ENCODE data around the gene ABCG5. TPM values are rescaled to one million over a fixed set of nuclear protein-coding genes. Genes with fewer than 3 reads are reported as not detected.

ABCG5 gene
- total RNA-seq, 4 donors from 2014 or later, result not detected

DNA sequence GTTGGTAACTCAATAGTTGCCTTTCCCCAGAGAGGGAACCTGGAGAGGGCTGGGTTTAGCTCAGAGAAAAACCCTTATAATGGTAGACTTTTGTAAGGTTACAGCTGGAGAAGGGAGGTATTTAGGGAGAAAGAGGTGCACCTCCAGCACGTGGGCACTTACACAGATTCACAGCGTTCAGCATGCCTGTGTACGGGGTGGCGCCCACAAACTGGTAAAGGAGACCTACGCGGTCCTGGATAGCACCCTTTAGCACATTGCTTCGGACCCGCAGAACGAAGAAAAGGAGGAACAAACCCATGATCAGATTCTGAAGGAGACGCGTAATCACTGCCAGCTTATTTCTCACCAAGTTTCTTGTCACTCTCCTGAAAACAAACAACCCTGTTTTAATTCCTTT lies 14.9 kb downstream of the ABCG5 start:
- H3K9me3 ChIP-seq, result no peaks in the 10 kb centered on the region
- no peaks in the 10 kb centered on the region for H3K27me3 ChIP-seq
- no peaks in the 10 kb centered on the region for H3K36me3 ChIP-seq
- H3K4me1 ChIP-seq, result peaks cover 0 to 15% (median 5%) of the 10 kb centered on the region in 4 donors
- H3K27ac ChIP-seq, result no peak overlapping the region
- 91 to 93% methylated on average over 7 to 11 of the region's 11 CpGs for WGBS, 2 donors (ENCODE audit: low coverage in 1 of 2)
- in situ Hi-C loops (cut with MboI; ENCODE audit: low pct_ligation_motif_present in 1 of 4, low pct_unique_long_range_greater_than_20kb in 1 of 4, low sequenced_read_pairs in 3 of 4), result no loop called here
- intact Hi-C loops (cut with DNase I; ENCODE audit: low total_unique reads), result no loop called here
- no peak for DNase-seq
- no peak for TF ChIP-seq EP300 (IDR thresholded peaks at IDR 0.05; ENCODE audit: low read depth)
- TF ChIP-seq, protein P1, sequence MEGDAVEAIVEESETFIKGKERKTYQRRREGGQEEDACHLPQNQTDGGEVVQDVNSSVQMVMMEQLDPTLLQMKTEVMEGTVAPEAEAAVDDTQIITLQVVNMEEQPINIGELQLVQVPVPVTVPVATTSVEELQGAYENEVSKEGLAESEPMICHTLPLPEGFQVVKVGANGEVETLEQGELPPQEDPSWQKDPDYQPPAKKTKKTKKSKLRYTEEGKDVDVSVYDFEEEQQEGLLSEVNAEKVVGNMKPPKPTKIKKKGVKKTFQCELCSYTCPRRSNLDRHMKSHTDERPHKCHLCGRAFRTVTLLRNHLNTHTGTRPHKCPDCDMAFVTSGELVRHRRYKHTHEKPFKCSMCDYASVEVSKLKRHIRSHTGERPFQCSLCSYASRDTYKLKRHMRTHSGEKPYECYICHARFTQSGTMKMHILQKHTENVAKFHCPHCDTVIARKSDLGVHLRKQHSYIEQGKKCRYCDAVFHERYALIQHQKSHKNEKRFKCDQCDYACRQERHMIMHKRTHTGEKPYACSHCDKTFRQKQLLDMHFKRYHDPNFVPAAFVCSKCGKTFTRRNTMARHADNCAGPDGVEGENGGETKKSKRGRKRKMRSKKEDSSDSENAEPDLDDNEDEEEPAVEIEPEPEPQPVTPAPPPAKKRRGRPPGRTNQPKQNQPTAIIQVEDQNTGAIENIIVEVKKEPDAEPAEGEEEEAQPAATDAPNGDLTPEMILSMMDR (IDR thresholded peaks at IDR 0.05), result no peak
- H3K4me3 ChIP-seq, result no peak overlapping the region

DNA sequence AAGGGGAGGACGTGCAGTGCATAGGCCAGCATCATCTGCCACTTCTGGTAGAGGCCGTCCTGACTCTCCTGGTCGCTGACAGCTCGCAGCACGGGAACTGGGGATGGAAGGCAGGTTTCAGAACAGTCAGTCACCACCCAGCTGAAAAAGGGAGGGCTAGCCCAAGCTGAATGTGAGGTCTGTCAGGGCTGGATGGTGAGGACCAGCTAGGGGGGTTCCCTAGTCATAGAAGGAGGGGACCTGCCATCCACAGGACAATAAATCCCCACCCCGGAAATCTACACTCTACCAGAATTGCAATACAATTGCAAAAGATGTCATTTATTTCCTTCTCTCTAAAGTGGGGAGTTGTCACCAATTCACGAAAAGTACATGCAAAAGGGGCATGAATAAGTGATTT lies 15.8 kb downstream of the ABCG5 start:
- H3K4me1 ChIP-seq, result peaks cover 0 to 22% (median 8%) of the 10 kb centered on the region in 4 donors
- H3K27me3 ChIP-seq, result no peaks in the 10 kb centered on the region
- TF ChIP-seq EP300 (IDR thresholded peaks at IDR 0.05; ENCODE audit: low read depth) (no peak), POLR2AphosphoS5 (IDR thresholded peaks at IDR 0.05) (no peak), POLR2A (IDR thresholded peaks at IDR 0.05) (no peak)
- TF ChIP-seq, protein P1 (IDR thresholded peaks at IDR 0.05), result no peak
- no peak overlapping the region for H3K27ac ChIP-seq
- no peak for DNase-seq
- intact Hi-C loops (cut with DNase I; ENCODE audit: low total_unique reads), result no loop called here
- H3K9me3 ChIP-seq, result no peaks in the 10 kb centered on the region
- no peaks in the 10 kb centered on the region for H3K36me3 ChIP-seq
- in situ Hi-C loops (cut with MboI; ENCODE audit: low pct_ligation_motif_present in 1 of 4, low pct_unique_long_range_greater_than_20kb in 1 of 4, low sequenced_read_pairs in 3 of 4), result no loop called here
- H3K4me3 ChIP-seq, result no peak overlapping the region
- WGBS, 2 donors (ENCODE audit: low coverage in 1 of 2), result 71% methylated on average over 7 of the region's 7 CpGs; no CpG with 5 or more reads in 1 of the 2 donors

DNA sequence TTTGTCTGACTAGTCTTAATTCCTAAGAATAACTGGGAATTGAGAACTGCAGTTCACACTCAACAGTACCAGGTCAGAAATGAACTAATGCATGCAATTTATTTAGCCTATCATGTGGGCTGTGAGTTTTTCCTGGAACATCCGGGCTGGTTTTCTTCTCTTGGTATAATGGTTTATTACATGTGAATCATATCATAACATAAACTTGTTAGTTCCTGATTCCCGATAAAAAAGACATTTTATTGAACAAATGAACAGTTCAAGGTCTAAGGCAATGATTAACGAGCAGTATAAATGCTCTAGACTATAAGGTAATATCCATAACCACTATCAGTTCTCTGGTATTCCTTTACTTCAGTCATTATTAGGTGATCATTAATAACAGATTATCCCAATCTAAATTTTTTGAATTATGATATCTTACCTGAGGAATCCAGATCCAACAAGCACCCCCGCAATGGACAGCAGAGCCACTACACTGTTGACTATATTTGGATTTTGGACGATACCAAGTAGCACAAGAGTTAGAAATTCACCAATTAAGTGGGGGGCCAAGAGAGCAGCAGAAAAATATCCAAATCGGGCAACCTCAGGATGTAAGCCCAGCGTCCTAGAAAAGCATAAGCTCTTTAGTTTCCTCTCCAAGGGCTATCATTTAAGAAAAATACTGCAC lies 19.0 kb downstream of the ABCG5 start:
- Histone ChIP-seq H3K36me3 (no peaks in the 10 kb centered on the region), H3K9me3 (no peaks in the 10 kb centered on the region), H3K27me3 (no peaks in the 10 kb centered on the region), H3K4me1 (peaks cover 0 to 22% (median 8%) of the 10 kb centered on the region in 4 donors), H3K4me3 (no peak overlapping the region), H3K27ac (peak overlapping the region; percentile 43 to 75 (median 70))
- in situ Hi-C loops (cut with MboI; ENCODE audit: low pct_ligation_motif_present in 1 of 4, low pct_unique_long_range_greater_than_20kb in 1 of 4, low sequenced_read_pairs in 3 of 4), result no loop called here
- no peak for TF ChIP-seq EP300 (IDR thresholded peaks at IDR 0.05; ENCODE audit: low read depth)
- no peak for TF ChIP-seq POLR2A (IDR thresholded peaks at IDR 0.05)
- TF ChIP-seq, protein P1 (IDR thresholded peaks at IDR 0.05), result no peak
- no peak for TF ChIP-seq POLR2AphosphoS5 (IDR thresholded peaks at IDR 0.05)
- WGBS, 2 donors (ENCODE audit: low coverage in 1 of 2), result 41 to 51% methylated on average over 4 to 7 of the region's 7 CpGs
- no peak for DNase-seq
- intact Hi-C loops (cut with DNase I; ENCODE audit: low total_unique reads), result no loop called here

DNA sequence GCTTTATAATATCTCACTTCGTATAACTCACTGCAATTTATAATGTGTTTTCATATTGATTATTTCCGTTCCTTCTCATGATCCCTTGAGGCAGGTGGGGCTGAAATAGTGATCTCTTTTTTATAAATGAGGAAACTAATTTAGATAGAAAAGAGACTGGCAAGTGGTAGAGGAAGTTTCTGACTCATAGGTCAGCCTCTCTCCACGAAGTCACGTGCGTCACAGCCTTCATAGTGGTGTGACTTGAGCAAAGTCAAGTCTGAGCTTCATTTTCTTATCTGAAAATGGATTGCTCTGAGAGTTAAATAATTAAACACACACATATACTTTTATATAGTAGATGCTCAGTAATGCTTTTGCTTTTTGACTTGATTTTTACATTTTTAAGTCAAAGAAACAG lies 19.9 kb downstream of the ABCG5 start:
- no peak for TF ChIP-seq POLR2A (IDR thresholded peaks at IDR 0.05)
- TF ChIP-seq, protein P1 (IDR thresholded peaks at IDR 0.05), result no peak
- no peak for TF ChIP-seq POLR2AphosphoS5 (IDR thresholded peaks at IDR 0.05)
- TF ChIP-seq EP300 (IDR thresholded peaks at IDR 0.05; ENCODE audit: low read depth), result no peak
- Histone ChIP-seq H3K27ac (peak overlapping the region; percentile 43 to 75 (median 70)), H3K36me3 (no peaks in the 10 kb centered on the region), H3K9me3 (no peaks in the 10 kb centered on the region), H3K27me3 (no peaks in the 10 kb centered on the region), H3K4me1 (peaks cover 0 to 22% (median 8%) of the 10 kb centered on the region in 4 donors), H3K4me3 (no peak overlapping the region)
- DNase-seq, result peak; percentile 77
- in situ Hi-C loops (cut with MboI; ENCODE audit: low pct_ligation_motif_present in 1 of 4, low pct_unique_long_range_greater_than_20kb in 1 of 4, low sequenced_read_pairs in 3 of 4), result no loop called here
- WGBS, 2 donors (ENCODE audit: low coverage in 1 of 2), result 26 to 42% methylated on average over 2 to 5 of the region's 5 CpGs
- intact Hi-C loops (cut with DNase I; ENCODE audit: low total_unique reads), result no loop called here
